H9 (cell line): ENCODE measurements around the gene TAGLN. TPM values are rescaled to one million over a fixed set of nuclear protein-coding genes. Genes with fewer than 3 reads are reported as not detected.

Experiments used
- DNase-seq: peaks from one replicate; pipeline ENCODE4 v3.0.0-alpha.2; 2017
- H2AFZ ChIP-seq: one replicate; pipeline ENCODE4 v1.6.1; 2013; ENCODE audit warnings: mild to moderate bottlenecking, low read length, control low read depth, moderate library complexity
- H2AK5ac ChIP-seq: 2 replicates; pipeline ENCODE4 v1.6.1; 2013; ENCODE audit warnings: low read length, control low read depth, mixed read lengths; ENCODE audit not compliant: insufficient read length
- H2BK120ac ChIP-seq: one replicate; pipeline ENCODE4 v1.6.1; 2013; ENCODE audit warnings: low read depth, mild to moderate bottlenecking, low read length, control low read depth, inconsistent platforms; ENCODE audit not compliant: poor library complexity, severe bottlenecking
- H2BK12ac ChIP-seq: 2 replicates; pipeline ENCODE4 v1.6.1; 2013; ENCODE audit warnings: low read length, control low read depth, mixed read lengths, low read depth; ENCODE audit not compliant: insufficient read length
- H2BK15ac ChIP-seq: 2 replicates; pipeline ENCODE4 v1.6.1; 2013; ENCODE audit warnings: low read depth, low read length, control low read depth
- H2BK20ac ChIP-seq: one replicate; pipeline ENCODE4 v1.6.1; 2013; ENCODE audit warnings: low read depth, mild to moderate bottlenecking, low read length, control low read depth, inconsistent platforms; ENCODE audit not compliant: poor library complexity, severe bottlenecking
- H2BK5ac ChIP-seq: 2 replicates; pipeline ENCODE4 v1.6.1; 2013; ENCODE audit warnings: low read length, control low read depth, mixed read lengths; ENCODE audit not compliant: insufficient read length
- H3K14ac ChIP-seq: 2 replicates; pipeline ENCODE4 v1.6.1; 2013; ENCODE audit warnings: low read length, control low read depth; ENCODE audit not compliant: insufficient read depth
- H3K18ac ChIP-seq: 2 replicates; pipeline ENCODE4 v1.6.1; 2013; ENCODE audit warnings: low read depth, mild to moderate bottlenecking, mixed read lengths, low read length, control low read depth; ENCODE audit not compliant: insufficient read length
- H3K23ac ChIP-seq: 2 replicates; pipeline ENCODE4 v1.6.1; 2013; ENCODE audit warnings: low read length, control low read depth, mixed read lengths, low read depth; ENCODE audit not compliant: insufficient read length
- H3K23me2 ChIP-seq: 2 replicates; pipeline ENCODE4 v1.6.1; 2013; ENCODE audit warnings: low read depth, mild to moderate bottlenecking, mixed read lengths, low read length, control low read depth; ENCODE audit not compliant: insufficient read length, poor library complexity, severe bottlenecking
- H3K27ac ChIP-seq: 2 replicates; pipeline ENCODE4 v1.5.1; 2013; ENCODE audit warnings: low read length, control low read depth, mixed read lengths, low read depth; ENCODE audit not compliant: insufficient read length
- H3K27me3 ChIP-seq: 2 replicates; pipeline ENCODE4 v1.6.1; 2013; ENCODE audit warnings: low read length, control low read depth, inconsistent platforms; ENCODE audit not compliant: insufficient read depth
- H3K4ac ChIP-seq: 2 replicates; pipeline ENCODE4 v1.6.1; 2013; ENCODE audit warnings: low read depth, mild to moderate bottlenecking, control low read depth, inconsistent platforms, low read length, moderate library complexity
- H3K4me1 ChIP-seq: 2 replicates; pipeline ENCODE4 v1.6.1; 2013; ENCODE audit warnings: low read length, control low read depth, inconsistent platforms; ENCODE audit not compliant: insufficient read depth
- H3K4me2 ChIP-seq: 2 replicates; pipeline ENCODE4 v1.6.1; 2013; ENCODE audit warnings: low read length, control low read depth, mixed read lengths; ENCODE audit not compliant: insufficient read length, insufficient read depth
- H3K56ac ChIP-seq: 2 replicates; pipeline ENCODE4 v1.6.1; 2013; ENCODE audit warnings: low read depth, mild to moderate bottlenecking, mixed read lengths, low read length, control low read depth; ENCODE audit not compliant: insufficient read length
- H3K79me1 ChIP-seq: 2 replicates; pipeline ENCODE4 v1.6.1; 2013; ENCODE audit warnings: low read depth, mild to moderate bottlenecking, moderate library complexity, low read length, control low read depth, inconsistent platforms; ENCODE audit not compliant: insufficient read depth, poor library complexity, severe bottlenecking
- H3K79me2 ChIP-seq: 2 replicates; pipeline ENCODE4 v1.6.1; 2013; ENCODE audit warnings: low read length, control low read depth, inconsistent platforms; ENCODE audit not compliant: insufficient read depth
- H3K9ac ChIP-seq: 2 replicates; pipeline ENCODE4 v1.6.1; 2013; ENCODE audit warnings: low read length, control low read depth, mixed read lengths; ENCODE audit not compliant: insufficient read length; ENCODE audit errors: extremely low read depth
- H3K9me3 ChIP-seq: one replicate; pipeline ENCODE4 v1.6.1; 2013; ENCODE audit warnings: low read depth, low read length, inconsistent platforms; ENCODE audit not compliant: control insufficient read depth
- H3T11ph ChIP-seq: one replicate; pipeline ENCODE4 v1.6.1; 2013; ENCODE audit warnings: mild to moderate bottlenecking, low read length, control low read depth, inconsistent platforms
- H4K20me1 ChIP-seq: one replicate; pipeline ENCODE4 v1.6.1; 2013; ENCODE audit not compliant: control insufficient read depth, insufficient read length, insufficient read depth
- H4K5ac ChIP-seq: 2 replicates; pipeline ENCODE4 v1.6.1; 2013; ENCODE audit warnings: low read depth, mild to moderate bottlenecking, mixed read lengths, low read length, control low read depth; ENCODE audit not compliant: insufficient read length
- H4K8ac ChIP-seq: replicated peaks from 2 replicates; pipeline ENCODE4 v1.6.1; 2013; ENCODE audit warnings: low read length, control low read depth, mixed read lengths, low read depth; ENCODE audit not compliant: insufficient read length
- H4K91ac ChIP-seq: 2 replicates; pipeline ENCODE4 v1.6.1; 2013; ENCODE audit warnings: low read depth, mild to moderate bottlenecking, moderate library complexity, mixed read lengths, low read length, control low read depth; ENCODE audit not compliant: insufficient read length
- H3K27ac Mint-ChIP-seq, 3 experiments: 2 replicates in 2 of 3; 3 replicates in 1 of 3; pipeline ENCODE4 v1.8.0; 2020 to 2021; ENCODE audit warnings: mixed read lengths in 3 of 3, mild to moderate bottlenecking in 1 of 3, moderate library complexity in 1 of 3
- H3K27me3 Mint-ChIP-seq: 2 replicates; pipeline ENCODE4 v1.8.0; 2021; ENCODE audit warnings: low read depth, mild to moderate bottlenecking, moderate library complexity, mixed read lengths
- H3K36me3 Mint-ChIP-seq, 3 experiments: 2 replicates in 2 of 3; 3 replicates in 1 of 3; pipeline ENCODE4 v1.8.0; 2020 to 2021; ENCODE audit warnings: low read depth in 3 of 3, mixed read lengths in 3 of 3; ENCODE audit not compliant: insufficient read depth in 1 of 3
- H3K4me1 Mint-ChIP-seq, 2 experiments: 2 replicates each; pipeline ENCODE4 v1.8.0; 2020; ENCODE audit warnings: mixed read lengths in 2 of 2
- H3K4me3 Mint-ChIP-seq, 2 experiments: 2 replicates in 1 of 2; 3 replicates in 1 of 2; pipeline ENCODE4 v1.8.0; 2020 to 2021; ENCODE audit warnings: mild to moderate bottlenecking in 2 of 2, mixed read lengths in 2 of 2, moderate library complexity in 1 of 2
- H3K9me3 Mint-ChIP-seq, 2 experiments: 2 replicates in 1 of 2; 3 replicates in 1 of 2; pipeline ENCODE4 v1.8.0; 2020; ENCODE audit warnings: mild to moderate bottlenecking in 2 of 2, mixed read lengths in 2 of 2, moderate library complexity in 1 of 2
- CTCF ChIP-seq: fragments of 200-600 bp; sonication (generic); conservative IDR thresholded peaks from 3 replicates; pipeline ENCODE4 v1.8.0; 2021; ENCODE audit warnings: antibody characterized with exemption, mild to moderate bottlenecking
- WGBS: extraction: QIAGEN DNeasy Blood & Tissue Kit; methylation state at CpG from one replicate; pipeline ENCODE4 v1.1.7; 2013; ENCODE audit warnings: missing lambda C conversion rate, low lambda C conversion rate, mixed read lengths; ENCODE audit not compliant: insufficient read length; ENCODE audit errors: extremely low coverage; 5-methylcytosine and 5-hydroxymethylcytosine counted together
- total RNA-seq: library from RNA; stranded (reverse); gene quantifications from 2 replicates; pipeline ENCODE4 v1.2.1, GENCODE V29; 2021

TAGLN gene
- total RNA-seq, 1 experiment from 2014 or later, result 176 TPM

DNA sequence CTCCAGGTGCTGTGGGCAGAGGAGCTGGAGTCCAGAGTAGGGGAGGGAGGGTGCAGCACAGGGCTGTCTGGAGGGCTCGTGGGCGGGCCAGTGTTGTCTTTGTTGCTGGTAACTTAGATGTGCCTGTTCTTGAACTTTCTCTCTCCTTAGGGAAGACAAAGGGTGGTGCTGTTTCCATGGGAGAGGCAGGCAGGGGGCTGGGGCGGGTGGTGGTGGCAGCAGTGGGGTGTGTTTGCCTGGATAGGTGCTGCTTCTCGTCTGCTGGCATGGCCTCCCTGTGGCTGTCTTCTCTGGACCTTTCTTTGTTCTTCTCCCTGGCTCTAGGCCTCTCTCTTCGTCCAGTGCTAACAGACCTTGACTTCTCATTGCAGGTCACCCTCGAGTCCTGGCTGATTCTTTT is 12.2 kb upstream of the TAGLN start:
- Mint-ChIP-seq H3K27me3 (no peaks in the 10 kb centered on the region), H3K27ac (peak overlapping the region in 1 of 3 experiments; percentile 82; a peak in 3 of 7 replicates), H3K36me3 (peaks cover 3 to 42% (median 29%) of the 10 kb centered on the region in 3 experiments; a peak in 6 of 7 replicates), H3K9me3 (no peaks in the 10 kb centered on the region), H3K4me1 (no peaks in the 10 kb centered on the region; a peak in 1 of 4 replicates), H3K4me3 (no peak overlapping the region)
- no peak overlapping the region for H3T11ph ChIP-seq
- no CpG with 5 or more reads among the region's 6 CpGs for WGBS
- no peak overlapping the region for H2BK15ac ChIP-seq
- H3K9ac ChIP-seq, result no peak overlapping the region
- H3K23ac ChIP-seq, result no peak overlapping the region
- no peaks in the 10 kb centered on the region for H3K27me3 ChIP-seq
- no peak overlapping the region for H2AK5ac ChIP-seq
- H3K79me2 ChIP-seq, result no peaks in the 10 kb centered on the region
- H2BK120ac ChIP-seq, result no peak overlapping the region
- H3K18ac ChIP-seq, result no peak overlapping the region
- no peak overlapping the region for H2BK20ac ChIP-seq
- H2BK12ac ChIP-seq, result no peak overlapping the region
- no peaks in the 10 kb centered on the region for H3K9me3 ChIP-seq
- no peak for DNase-seq
- TF ChIP-seq CTCF, result no peak
- H3K4me1 ChIP-seq, result no peaks in the 10 kb centered on the region
- H3K4me2 ChIP-seq, result no peak overlapping the region
- no peak overlapping the region for H2AFZ ChIP-seq
- H3K4ac ChIP-seq, result no peak overlapping the region
- H3K56ac ChIP-seq, result no peak overlapping the region
- no peak overlapping the region for H4K5ac ChIP-seq
- no peak overlapping the region for H3K14ac ChIP-seq
- H3K79me1 ChIP-seq, result no peaks in the 10 kb centered on the region
- no peaks in the 10 kb centered on the region for H3K23me2 ChIP-seq
- H4K91ac ChIP-seq, result no peak overlapping the region
- no peak overlapping the region for H3K27ac ChIP-seq
- H4K20me1 ChIP-seq, result no peaks in the 10 kb centered on the region
- H2BK5ac ChIP-seq, result no peak overlapping the region
- H4K8ac ChIP-seq, result no peak overlapping the region
